Neural crest cell (in vitro differentiated cells): Measurements from ENCODE around the gene CNBD2. TPM values are rescaled to one million over a fixed set of nuclear protein-coding genes. Genes with fewer than 3 reads are reported as not detected.
"Not testable (repeated sequence)": the region's sequence is repeated elsewhere in the genome, so short reads cannot be mapped to it uniquely, and the experiment has no call there.

ENCODE experiments used
- DNase-seq: peaks from one replicate; pipeline ENCODE4 v3.0.0; 2021; ENCODE audit warnings: low read depth, mixed read lengths, low spot score
- H3K27ac Mint-ChIP-seq: one replicate; pipeline ENCODE4 v1.8.0; 2021; ENCODE audit warnings: mild to moderate bottlenecking, mixed read lengths; ENCODE audit not compliant: unreplicated experiment
- H3K27me3 Mint-ChIP-seq: 2 replicates; pipeline ENCODE4 v1.8.0; 2021; ENCODE audit warnings: low read depth, mild to moderate bottlenecking, mixed read lengths
- H3K36me3 Mint-ChIP-seq: 2 replicates; pipeline ENCODE4 v1.8.0; 2021; ENCODE audit warnings: low read depth, mild to moderate bottlenecking, mixed read lengths
- H3K4me1 Mint-ChIP-seq: 2 replicates; pipeline ENCODE4 v1.8.0; 2021; ENCODE audit warnings: mixed read lengths
- H3K4me3 Mint-ChIP-seq: one replicate; pipeline ENCODE4 v1.8.0; 2021; ENCODE audit warnings: mild to moderate bottlenecking, mixed read lengths
- H3K9me3 Mint-ChIP-seq: 2 replicates; pipeline ENCODE4 v1.8.0; 2021; ENCODE audit warnings: mixed read lengths
- total RNA-seq: library from RNA; stranded (reverse); gene quantifications from 2 replicates; pipeline ENCODE4 v1.2.1, GENCODE V29; 2021
- TF ChIP-seq, protein P1 (sequence below): fragments of 200-600 bp; sonication (generic); conservative IDR thresholded peaks from 2 replicates; pipeline ENCODE4 v1.5.0; 2021; ENCODE audit warnings: antibody characterized with exemption, mild to moderate bottlenecking

Gene CNBD2
- total RNA-seq, 1 donor from 2014 or later: 7.4 TPM

DNA sequence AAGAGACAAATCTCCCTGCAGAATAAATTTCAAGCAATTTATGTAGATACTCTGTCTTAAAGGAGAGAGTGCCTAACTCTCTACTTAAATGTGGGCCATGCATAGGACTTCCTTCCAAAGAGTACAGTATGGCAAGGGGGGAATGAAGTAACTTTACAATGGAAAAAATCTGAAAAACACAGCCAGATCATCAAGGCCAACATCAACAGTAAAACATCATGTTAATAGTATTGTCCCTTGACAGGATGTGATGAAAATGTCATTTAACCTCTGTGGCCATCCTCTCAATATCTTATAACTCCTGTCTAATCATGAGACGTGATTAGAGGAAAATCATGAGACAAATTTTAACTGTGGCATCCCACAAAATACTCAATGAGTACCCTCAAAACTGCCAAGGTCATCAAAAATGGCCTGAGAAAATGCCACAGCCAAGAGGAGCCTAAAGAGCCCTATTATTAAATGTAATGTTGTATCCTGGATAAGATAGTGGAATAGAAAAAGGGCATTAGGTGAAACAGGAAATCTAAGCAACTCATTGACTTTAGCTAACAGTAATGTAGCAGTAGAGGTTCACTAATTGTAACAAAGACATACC, 47.5 kb downstream of the CNBD2 start:
- no peaks in the 10 kb centered on the region for H3K36me3 Mint-ChIP-seq
- TF ChIP-seq, protein P1, sequence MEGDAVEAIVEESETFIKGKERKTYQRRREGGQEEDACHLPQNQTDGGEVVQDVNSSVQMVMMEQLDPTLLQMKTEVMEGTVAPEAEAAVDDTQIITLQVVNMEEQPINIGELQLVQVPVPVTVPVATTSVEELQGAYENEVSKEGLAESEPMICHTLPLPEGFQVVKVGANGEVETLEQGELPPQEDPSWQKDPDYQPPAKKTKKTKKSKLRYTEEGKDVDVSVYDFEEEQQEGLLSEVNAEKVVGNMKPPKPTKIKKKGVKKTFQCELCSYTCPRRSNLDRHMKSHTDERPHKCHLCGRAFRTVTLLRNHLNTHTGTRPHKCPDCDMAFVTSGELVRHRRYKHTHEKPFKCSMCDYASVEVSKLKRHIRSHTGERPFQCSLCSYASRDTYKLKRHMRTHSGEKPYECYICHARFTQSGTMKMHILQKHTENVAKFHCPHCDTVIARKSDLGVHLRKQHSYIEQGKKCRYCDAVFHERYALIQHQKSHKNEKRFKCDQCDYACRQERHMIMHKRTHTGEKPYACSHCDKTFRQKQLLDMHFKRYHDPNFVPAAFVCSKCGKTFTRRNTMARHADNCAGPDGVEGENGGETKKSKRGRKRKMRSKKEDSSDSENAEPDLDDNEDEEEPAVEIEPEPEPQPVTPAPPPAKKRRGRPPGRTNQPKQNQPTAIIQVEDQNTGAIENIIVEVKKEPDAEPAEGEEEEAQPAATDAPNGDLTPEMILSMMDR: no peak
- no peak overlapping the region for H3K27ac Mint-ChIP-seq
- no peak overlapping the region for H3K4me3 Mint-ChIP-seq
- no peak for DNase-seq
- no peaks in the 10 kb centered on the region for H3K27me3 Mint-ChIP-seq
- H3K4me1 Mint-ChIP-seq: no peaks in the 10 kb centered on the region
- H3K9me3 Mint-ChIP-seq: no peaks in the 10 kb centered on the region

DNA sequence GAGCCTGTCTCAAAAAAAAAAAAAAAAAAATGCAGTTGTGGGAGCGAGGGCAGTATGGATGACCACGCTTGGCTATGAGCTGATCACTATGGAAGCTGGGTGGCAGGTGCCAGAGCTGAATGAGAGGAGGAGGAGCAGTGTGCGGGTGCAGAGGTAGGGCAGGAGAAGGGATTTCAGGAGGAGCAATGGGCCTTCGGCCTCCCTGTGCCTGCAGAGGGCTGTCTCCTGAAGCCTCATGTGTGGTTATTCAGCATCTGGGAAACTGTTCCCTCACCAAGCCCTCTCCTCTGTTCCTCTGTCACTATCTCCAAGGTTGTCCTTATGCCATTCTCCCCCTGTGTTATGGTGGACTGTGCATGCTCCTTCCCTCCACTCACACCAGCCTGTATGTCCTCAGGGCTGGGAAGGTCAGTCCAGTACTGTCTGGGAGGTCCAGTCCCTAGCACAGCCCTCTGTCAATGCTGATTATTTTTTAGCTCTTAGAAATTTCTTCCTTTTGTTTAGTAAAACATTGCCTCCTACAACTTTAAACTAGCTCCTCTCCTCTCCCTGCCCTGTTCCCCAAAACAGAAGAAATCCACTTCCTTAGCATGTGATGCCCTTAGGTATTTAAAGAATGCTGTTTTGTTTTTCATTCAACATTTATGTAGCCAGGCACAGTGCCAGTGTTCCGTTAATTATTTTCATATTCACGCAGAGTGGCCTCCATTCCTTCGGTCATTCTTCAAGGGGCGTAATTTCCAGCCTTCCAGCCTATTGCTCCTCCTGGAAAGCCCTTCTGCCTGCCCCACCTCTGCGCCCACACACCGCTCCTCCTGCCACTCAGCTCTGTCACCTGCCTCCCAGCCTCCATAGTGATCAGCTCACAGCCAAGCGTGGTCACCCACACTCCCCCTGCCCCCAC, 48.9 kb downstream of the CNBD2 start:
- no peaks in the 10 kb centered on the region for H3K4me1 Mint-ChIP-seq
- H3K9me3 Mint-ChIP-seq: no peaks in the 10 kb centered on the region
- no peaks in the 10 kb centered on the region for H3K36me3 Mint-ChIP-seq
- TF ChIP-seq, protein P1: no peak
- no peak overlapping the region for H3K4me3 Mint-ChIP-seq
- no peak for DNase-seq
- peak overlapping the region; percentile 13 for H3K27ac Mint-ChIP-seq
- H3K27me3 Mint-ChIP-seq: no peaks in the 10 kb centered on the region

DNA sequence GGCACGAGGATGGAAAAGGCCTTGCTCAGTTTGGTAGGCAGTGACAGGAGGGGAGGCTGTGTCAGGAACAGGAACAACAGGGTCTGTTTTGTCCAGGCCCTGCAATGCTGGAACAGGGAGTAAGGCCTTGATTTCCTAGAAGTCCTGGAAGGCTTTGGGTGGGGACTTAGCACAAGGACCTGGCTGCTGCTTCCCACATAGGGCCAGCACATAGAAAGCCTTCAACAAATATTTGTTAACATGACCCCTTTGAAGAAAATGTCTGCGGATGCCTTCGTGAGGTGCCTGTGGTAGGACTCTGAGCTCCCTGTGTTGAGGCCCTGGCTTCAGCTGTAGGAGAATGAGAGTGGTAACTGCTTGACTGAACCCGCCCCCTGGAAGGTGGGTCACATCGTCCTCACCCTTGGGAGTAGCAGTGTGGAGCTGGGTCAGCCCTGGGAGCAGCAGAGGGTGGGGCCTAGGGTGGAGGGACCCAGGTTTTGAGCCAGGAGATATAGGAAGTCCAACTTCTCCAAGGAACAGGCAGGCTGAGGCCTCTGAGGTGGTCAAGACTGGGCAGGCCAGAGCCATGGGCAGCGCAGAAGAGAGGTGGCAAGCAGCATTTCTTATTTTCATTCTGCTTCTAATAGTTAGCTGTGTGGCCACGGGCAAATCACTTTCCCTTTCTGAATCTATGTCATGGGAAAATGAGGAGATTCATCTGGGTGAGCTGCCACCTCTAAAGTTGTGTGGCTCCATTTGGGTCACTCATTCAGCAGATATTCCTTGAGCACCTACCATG, 50.0 kb downstream of the CNBD2 start:
- H3K27me3 Mint-ChIP-seq: no peaks in the 10 kb centered on the region
- peak overlapping the region; percentile 13 for H3K27ac Mint-ChIP-seq
- no peaks in the 10 kb centered on the region for H3K36me3 Mint-ChIP-seq
- H3K9me3 Mint-ChIP-seq: no peaks in the 10 kb centered on the region
- TF ChIP-seq, protein P1: no peak
- H3K4me3 Mint-ChIP-seq: no peak overlapping the region
- no peaks in the 10 kb centered on the region for H3K4me1 Mint-ChIP-seq
- no peak for DNase-seq

DNA sequence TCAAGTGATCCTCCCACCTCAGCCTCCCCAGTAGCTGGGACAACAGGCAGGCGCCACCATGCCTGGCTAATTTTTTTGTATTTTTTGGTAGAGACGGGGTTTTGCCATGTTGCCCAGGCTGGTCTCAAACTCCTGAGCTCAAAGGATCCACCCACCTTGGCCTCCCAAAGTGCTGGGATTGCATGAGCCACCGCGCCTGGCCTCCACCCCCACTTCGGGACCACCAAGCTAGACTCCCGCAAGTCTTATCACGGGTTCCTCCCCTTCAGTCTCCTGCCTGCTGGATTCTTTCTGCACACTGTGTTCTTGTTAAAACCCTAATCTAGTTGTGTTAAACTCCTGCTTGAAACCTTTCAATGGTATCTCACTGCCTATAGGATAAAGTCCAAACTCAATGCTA, 57.7 kb downstream of the CNBD2 start:
- not testable (repeated sequence) for H3K36me3 Mint-ChIP-seq, H3K9me3 Mint-ChIP-seq, H3K4me1 Mint-ChIP-seq, H3K27me3 Mint-ChIP-seq, H3K27ac Mint-ChIP-seq, H3K4me3 Mint-ChIP-seq, DNase-seq

DNA sequence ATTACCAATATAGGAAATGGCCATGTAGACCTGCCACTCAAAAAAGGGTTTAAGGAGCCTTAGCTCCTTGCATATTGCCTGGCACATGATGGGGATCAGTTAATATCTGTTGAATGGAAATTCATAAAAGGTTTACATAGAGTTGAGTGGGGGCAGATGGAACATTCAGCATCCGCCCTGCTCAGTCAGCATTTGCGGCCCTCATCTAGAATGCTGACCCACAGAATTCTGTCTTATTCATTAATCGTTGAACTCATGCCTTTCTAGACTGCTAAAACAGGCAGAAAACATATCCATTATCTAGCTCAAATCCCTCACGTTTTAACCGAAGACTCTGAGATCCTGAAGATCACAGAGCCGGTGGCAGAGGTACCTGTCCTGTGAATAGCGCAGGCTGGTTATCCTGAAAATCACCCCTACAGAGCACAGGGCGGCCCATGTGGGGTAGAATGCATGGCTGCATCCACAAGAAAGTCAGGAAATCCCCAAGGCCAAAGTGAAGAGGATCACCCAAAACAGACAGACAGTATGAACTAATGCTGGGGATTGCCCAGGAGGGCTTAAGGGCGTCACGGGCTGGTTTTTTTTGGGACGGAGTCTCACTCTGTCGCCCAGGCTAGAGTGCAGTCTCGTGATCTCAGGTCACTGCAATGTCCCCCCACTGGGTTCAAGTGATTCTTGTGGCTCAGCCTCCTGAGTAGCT, 59.9 kb downstream of the CNBD2 start:
- Mint-ChIP-seq H3K36me3 (no peaks in the 10 kb centered on the region), H3K27ac (no peak overlapping the region), H3K9me3 (no peaks in the 10 kb centered on the region), H3K4me1 (no peaks in the 10 kb centered on the region), H3K27me3 (no peaks in the 10 kb centered on the region), H3K4me3 (no peak overlapping the region)
- TF ChIP-seq, protein P1: no peak
- DNase-seq: no peak
